HepG2 (cell line): ENCODE results near the gene SLC1A2. TPM values are rescaled to one million over a fixed set of nuclear protein-coding genes. Genes with fewer than 3 reads are reported as not detected.

Source experiments
- ATAC-seq: fragments of 200-7000 bp; cut with Tn5 transposase; 3 replicates; pipeline ENCODE4 v1.9.1; 2020; ENCODE audit warnings: mild to moderate bottlenecking, moderate library complexity
- BruUV-seq: library from RNA; stranded (reverse); fragments of 400-500 nt; replicated peaks from 2 replicates; lab custom pipeline; 2021; lab: Mats Ljungman, UMichigan
- CTCF ChIA-PET: fragments of 300-600 bp; formaldehyde crosslinking; extraction: SDS; loops from one replicate; lab custom pipeline; 2021; ENCODE audit warnings: low total read pairs, inconsistent platforms, low intra/inter-chr PET ratio; lab: Yijun Ruan, JAX
- POLR2A ChIA-PET: fragments of 350-600 bp; sonication (Branson Sonifier 250); formaldehyde crosslinking; loops from one replicate; lab custom pipeline; 2020; ENCODE audit warnings: antibody characterized with exemption, inconsistent platforms; lab: Yijun Ruan, JAX
- DNase-seq: peaks from one replicate; pipeline ENCODE4 v3.0.0-alpha.2; 2015; ENCODE audit warnings: low spot score
- FAIRE-seq: peaks from 3 replicates; lab custom pipeline; 2011; peaks lifted over from hg19 to GRCh38; lab: Jason Lieb, UNC
- H2AFZ ChIP-seq: one replicate; pipeline ENCODE4 v1.6.1; 2011; ENCODE audit warnings: low read length, inconsistent platforms
- H3K27ac ChIP-seq: fragments of 300-600 bp; 3 replicates; pipeline ENCODE4 v1.8.0; 2011; ENCODE audit warnings: mixed run types, mild to moderate bottlenecking, mixed read lengths, low read length, inconsistent platforms; ENCODE audit not compliant: insufficient read depth; ENCODE audit errors: extremely low read length
- H3K27me3 ChIP-seq, 2 experiments: fragments of 200-600 bp in 1 of 2; 2 replicates in 1 of 2; 3 replicates in 1 of 2; pipeline versions ENCODE4 v1.6.0 to v1.8.0; 2011; ENCODE audit warnings: low read length in 2 of 2, mild to moderate bottlenecking in 2 of 2, moderate library complexity in 2 of 2, inconsistent platforms in 1 of 2; ENCODE audit not compliant: insufficient read depth in 2 of 2, control insufficient read depth in 1 of 2
- H3K36me3 ChIP-seq, 2 experiments: fragments of 200-600 bp in 1 of 2; replicated peaks in 1 of 2; 2 replicates in 1 of 2; 3 replicates in 1 of 2; pipeline versions ENCODE4 v1.5.1 to v1.8.0; 2011; ENCODE audit warnings: low read length in 2 of 2, inconsistent platforms in 1 of 2; ENCODE audit not compliant: insufficient read depth in 2 of 2, control insufficient read depth in 1 of 2
- H3K4me1 ChIP-seq: 2 replicates; pipeline ENCODE4 v1.5.1; 2012; ENCODE audit warnings: low read length, inconsistent platforms; ENCODE audit not compliant: insufficient read depth
- H3K4me2 ChIP-seq: 2 replicates; pipeline ENCODE4 v1.6.0; 2011; ENCODE audit warnings: low read depth, low read length, inconsistent platforms
- H3K4me3 ChIP-seq, 3 experiments: fragments of 200-600 bp in 1 of 3; sonication (generic), shearing (Covaris generic) in 1 of 3; replicated peaks in 1 of 3; 2 replicates each; pipeline ENCODE4 v1.5.1; 2011 to 2016; ENCODE audit warnings: low read length in 3 of 3, inconsistent platforms in 2 of 3, low read depth in 2 of 3, mild to moderate bottlenecking in 2 of 3, control low read depth in 1 of 3, mixed read lengths in 1 of 3; ENCODE audit not compliant: insufficient read depth in 1 of 3
- H3K79me2 ChIP-seq: one replicate; pipeline ENCODE4 v1.6.1; 2011; ENCODE audit warnings: low read length, inconsistent platforms; ENCODE audit not compliant: insufficient read depth
- H3K9ac ChIP-seq: 2 replicates; pipeline ENCODE4 v1.6.0; 2011; ENCODE audit warnings: mild to moderate bottlenecking, low read depth, low read length, inconsistent platforms; ENCODE audit not compliant: insufficient read depth
- H3K9me3 ChIP-seq: 2 replicates; pipeline ENCODE4 v1.5.1; 2012; ENCODE audit warnings: mild to moderate bottlenecking, low read length
- H4K20me1 ChIP-seq: 2 replicates; pipeline ENCODE4 v1.6.0; 2011; ENCODE audit warnings: inconsistent platforms, mild to moderate bottlenecking, low read length, moderate library complexity; ENCODE audit not compliant: insufficient read depth
- ELF3 ChIP-seq: IDR thresholded peaks from 2 replicates; pipeline ENCODE4 v1.6.1; 2016; ENCODE audit warnings: missing genetic modification reagents, missing compliant biosample characterization
- MAFK ChIP-seq, 2 experiments: IDR thresholded peaks in 1 of 2; conservative IDR thresholded peaks in 1 of 2; 2 replicates each; pipeline ENCODE4 v1.6.1; 2011; ENCODE audit warnings: improper control_type of control experiment in 2 of 2, low read length in 2 of 2
- MLLT10 ChIP-seq: sonication (generic); formaldehyde crosslinking; IDR thresholded peaks from 2 replicates; pipeline ENCODE4 v1.4.0; 2020; ENCODE audit warnings: missing genetic modification reagents
- MTF1 ChIP-seq: sonication (generic); formaldehyde crosslinking; IDR thresholded peaks from 2 replicates; pipeline ENCODE4 v1.5.0; 2020; ENCODE audit warnings: missing genetic modification reagents
- NBN ChIP-seq: fragments of 450-650 bp; conservative IDR thresholded peaks from 2 replicates; pipeline ENCODE4 v1.6.1; 2017
- NFIB ChIP-seq: sonication (generic); formaldehyde crosslinking; IDR thresholded peaks from 2 replicates; pipeline ENCODE4 v1.9.0; 2021; ENCODE audit warnings: missing genetic modification reagents, mild to moderate bottlenecking, borderline replicate concordance
- NFRKB ChIP-seq: fragments of 450-650 bp; IDR thresholded peaks from 2 replicates; pipeline ENCODE4 v1.6.1; 2017
- PATZ1 ChIP-seq: sonication (generic); formaldehyde crosslinking; IDR thresholded peaks from 2 replicates; pipeline ENCODE4 v1.4.0; 2020; ENCODE audit warnings: missing genetic modification reagents
- RAD21 ChIP-seq: fragments of 450-650 bp; formaldehyde crosslinking; IDR thresholded peaks from 2 replicates; pipeline ENCODE4 v1.5.0; 2020; ENCODE audit warnings: mild to moderate bottlenecking
- SUZ12 ChIP-seq: fragments of 150-350 bp; IDR thresholded peaks from 2 replicates; pipeline ENCODE4 v1.6.1; 2014; ENCODE audit warnings: low read depth, low read length
- ZFP1 ChIP-seq: IDR thresholded peaks from 2 replicates; pipeline ENCODE4 v1.6.1; 2016
- ZNF24 ChIP-seq: fragments of 450-650 bp; IDR thresholded peaks from 2 replicates; pipeline ENCODE4 v1.6.1; 2017; ENCODE audit warnings: antibody characterized with exemption, mild to moderate bottlenecking
- ZNF296 ChIP-seq: sonication (generic); formaldehyde crosslinking; conservative IDR thresholded peaks from 2 replicates; pipeline ENCODE4 v1.5.0; 2020; ENCODE audit warnings: mild to moderate bottlenecking, missing genetic modification reagents
- ZNF780A ChIP-seq: sonication (generic); formaldehyde crosslinking; IDR thresholded peaks from 2 replicates; pipeline ENCODE4 v1.8.0; 2022; ENCODE audit warnings: mild to moderate bottlenecking, missing genetic modification reagents, moderate library complexity
- ZNF788 ChIP-seq: sonication (generic); formaldehyde crosslinking; IDR thresholded peaks from 2 replicates; pipeline ENCODE4 v1.5.0; 2020; ENCODE audit warnings: mild to moderate bottlenecking, missing genetic modification reagents, borderline replicate concordance
- ZSCAN9 ChIP-seq: IDR thresholded peaks from 2 replicates; pipeline ENCODE4 v1.6.1; 2016; ENCODE audit warnings: borderline replicate concordance
- WGBS: methylation state at CpG from one replicate; pipeline ENCODE4 v1.1.6; 2017; ENCODE audit warnings: low lambda C conversion rate; 5-methylcytosine and 5-hydroxymethylcytosine counted together
- in situ Hi-C: cut with HindIII; loops from 2 replicates; pipeline ENCODE4 v1.10.0; 2017; ENCODE audit warnings: low pct_unique_long_range_greater_than_20kb; ENCODE audit not compliant: extremely low pct_ligation_motif_present
- intact Hi-C: fragments of 100-400 bp; cut with micrococcal nuclease; formaldehyde crosslinking; loops from one replicate; pipeline ENCODE4 v1.10.0; 2022; ENCODE audit not compliant: unreplicated experiment
- polyA plus RNA-seq, 8 experiments: library from polyadenylated mRNA; depleted of rRNA in 3 of 8; stranded (reverse) in 7 of 8; unstranded in 1 of 8; fragments of >200 nt; fragmentation: Illumina TruSeq in 4 of 8; extraction: Trizol in 4 of 8; gene quantifications; 2 replicates each; pipeline versions ENCODE4 v1.2.1 to v1.2.3, GENCODE V29; 2011 to 2016; ENCODE audit warnings: low read depth in 4 of 8, missing spikeins in 1 of 8, mixed read lengths in 1 of 8; ENCODE audit not compliant: insufficient read depth in 1 of 8
- total RNA-seq, 5 experiments: library from RNA; depleted of rRNA; stranded (reverse); fragments of >200 nt; fragmentation: Illumina TruSeq; extraction: Trizol; gene quantifications; 2 replicates each; pipeline ENCODE4 v1.2.3, GENCODE V29; 2016; ENCODE audit warnings: low read depth in 1 of 5
- TF ChIP-seq, protein P1 (sequence below): sonication (generic); formaldehyde crosslinking; IDR thresholded peaks from 2 replicates; pipeline ENCODE4 v1.8.0; 2022; ENCODE audit warnings: missing genetic modification reagents, mild to moderate bottlenecking, borderline replicate concordance
- TF ChIP-seq, protein P2 (sequence below): sonication (generic); formaldehyde crosslinking; IDR thresholded peaks from 2 replicates; pipeline ENCODE4 v1.9.0; 2021; ENCODE audit warnings: missing genetic modification reagents, borderline replicate concordance
- TF ChIP-seq, protein P3 (sequence below): conservative IDR thresholded peaks from 2 replicates; pipeline ENCODE4 v1.6.1; 2018; ENCODE audit warnings: missing genetic modification reagents

Gene SLC1A2
- total and polyA plus RNA-seq, 2 of the 13 experiments (the other 11 are each of a cell fraction or from before 2014, with no cell fraction given): 23.2 to 43.2 TPM

GRCh38 chr11:35352077-35352888 is 67.1 kb downstream of the SLC1A2 start:
- Histone ChIP-seq H2AFZ (no peak overlapping the region), H3K4me3 (no peak overlapping the region), H3K27ac (no peak overlapping the region), H3K27me3 (no peaks in the 10 kb centered on the region), H4K20me1 (no peaks in the 10 kb centered on the region), H3K9ac (no peak overlapping the region), H3K79me2 (peaks cover 6% of the 10 kb centered on the region), H3K9me3 (no peaks in the 10 kb centered on the region), H3K4me1 (peaks cover 33% of the 10 kb centered on the region), H3K36me3 (peaks cover 0 to 13% of the 10 kb centered on the region in 2 experiments; a peak in 2 of 5 replicates), H3K4me2 (no peak overlapping the region)
- 92% methylated on average over 3 of the region's 3 CpGs for WGBS
- intact Hi-C loops: no loop called here
- no peak for DNase-seq
- ChIA-PET POLR2A (no interaction called here), CTCF (no interaction called here)
- no TSS peak for BruUV-seq
- FAIRE-seq: no peak
- no peak for ATAC-seq
- in situ Hi-C loops: no loop called here
- TF ChIP-seq, protein P1, sequence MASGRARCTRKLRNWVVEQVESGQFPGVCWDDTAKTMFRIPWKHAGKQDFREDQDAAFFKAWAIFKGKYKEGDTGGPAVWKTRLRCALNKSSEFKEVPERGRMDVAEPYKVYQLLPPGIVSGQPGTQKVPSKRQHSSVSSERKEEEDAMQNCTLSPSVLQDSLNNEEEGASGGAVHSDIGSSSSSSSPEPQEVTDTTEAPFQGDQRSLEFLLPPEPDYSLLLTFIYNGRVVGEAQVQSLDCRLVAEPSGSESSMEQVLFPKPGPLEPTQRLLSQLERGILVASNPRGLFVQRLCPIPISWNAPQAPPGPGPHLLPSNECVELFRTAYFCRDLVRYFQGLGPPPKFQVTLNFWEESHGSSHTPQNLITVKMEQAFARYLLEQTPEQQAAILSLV (CRISPR knock-in tag): no peak
- TF ChIP-seq MTF1 (CRISPR knock-in tag): no peak
- TF ChIP-seq MAFK (conservative IDR thresholded peaks at IDR 0.05 in 1 of 2, IDR thresholded peaks at IDR 0.05 in 1 of 2; ENCODE audit: low read length in 2 of 2): no peak
- TF ChIP-seq ZFP1 (CRISPR knock-in tag): no peak
- no peak for TF ChIP-seq NFIB
- TF ChIP-seq ELF3: no peak
- no peak for TF ChIP-seq ZSCAN9 (CRISPR knock-in tag)
- TF ChIP-seq MLLT10 (CRISPR knock-in tag): no peak
- no peak for TF ChIP-seq ZNF24
- TF ChIP-seq NFRKB: no peak
- TF ChIP-seq ZNF296 (CRISPR knock-in tag): no peak
- no peak for TF ChIP-seq PATZ1 (CRISPR knock-in tag)
- TF ChIP-seq, protein P2, sequence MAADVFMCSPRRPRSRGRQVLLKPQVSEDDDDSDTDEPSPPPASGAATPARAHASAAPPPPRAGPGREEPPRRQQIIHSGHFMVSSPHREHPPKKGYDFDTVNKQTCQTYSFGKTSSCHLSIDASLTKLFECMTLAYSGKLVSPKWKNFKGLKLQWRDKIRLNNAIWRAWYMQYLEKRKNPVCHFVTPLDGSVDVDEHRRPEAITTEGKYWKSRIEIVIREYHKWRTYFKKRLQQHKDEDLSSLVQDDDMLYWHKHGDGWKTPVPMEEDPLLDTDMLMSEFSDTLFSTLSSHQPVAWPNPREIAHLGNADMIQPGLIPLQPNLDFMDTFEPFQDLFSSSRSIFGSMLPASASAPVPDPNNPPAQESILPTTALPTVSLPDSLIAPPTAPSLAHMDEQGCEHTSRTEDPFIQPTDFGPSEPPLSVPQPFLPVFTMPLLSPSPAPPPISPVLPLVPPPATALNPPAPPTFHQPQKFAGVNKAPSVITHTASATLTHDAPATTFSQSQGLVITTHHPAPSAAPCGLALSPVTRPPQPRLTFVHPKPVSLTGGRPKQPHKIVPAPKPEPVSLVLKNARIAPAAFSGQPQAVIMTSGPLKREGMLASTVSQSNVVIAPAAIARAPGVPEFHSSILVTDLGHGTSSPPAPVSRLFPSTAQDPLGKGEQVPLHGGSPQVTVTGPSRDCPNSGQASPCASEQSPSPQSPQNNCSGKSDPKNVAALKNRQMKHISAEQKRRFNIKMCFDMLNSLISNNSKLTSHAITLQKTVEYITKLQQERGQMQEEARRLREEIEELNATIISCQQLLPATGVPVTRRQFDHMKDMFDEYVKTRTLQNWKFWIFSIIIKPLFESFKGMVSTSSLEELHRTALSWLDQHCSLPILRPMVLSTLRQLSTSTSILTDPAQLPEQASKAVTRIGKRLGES (CRISPR knock-in tag): no peak
- no peak for TF ChIP-seq RAD21 (CRISPR knock-in tag)
- TF ChIP-seq, protein P3, sequence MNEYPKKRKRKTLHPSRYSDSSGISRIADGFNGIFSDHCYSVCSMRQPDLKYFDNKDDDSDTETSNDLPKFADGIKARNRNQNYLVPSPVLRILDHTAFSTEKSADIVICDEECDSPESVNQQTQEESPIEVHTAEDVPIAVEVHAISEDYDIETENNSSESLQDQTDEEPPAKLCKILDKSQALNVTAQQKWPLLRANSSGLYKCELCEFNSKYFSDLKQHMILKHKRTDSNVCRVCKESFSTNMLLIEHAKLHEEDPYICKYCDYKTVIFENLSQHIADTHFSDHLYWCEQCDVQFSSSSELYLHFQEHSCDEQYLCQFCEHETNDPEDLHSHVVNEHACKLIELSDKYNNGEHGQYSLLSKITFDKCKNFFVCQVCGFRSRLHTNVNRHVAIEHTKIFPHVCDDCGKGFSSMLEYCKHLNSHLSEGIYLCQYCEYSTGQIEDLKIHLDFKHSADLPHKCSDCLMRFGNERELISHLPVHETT: no peak
- no peak for TF ChIP-seq SUZ12
- TF ChIP-seq NBN: no peak
- TF ChIP-seq ZNF780A (CRISPR knock-in tag): no peak
- no peak for TF ChIP-seq ZNF788 (CRISPR knock-in tag)
